Stimulated activated CD4-positive, alpha-beta T cell treated with anti-CD3 and anti-CD28 coated beads, Interleukin-4, amount 100 ng/mL, for 48 hours (primary cell): ENCODE results near the gene SLC35D2.
"Not testable (repeated sequence)": the region's sequence is repeated elsewhere in the genome, so short reads cannot be mapped to it uniquely, and the experiment has no call there.

Source experiments
- DNase-seq, 2 donors: peaks; one replicate each; pipeline ENCODE4 v3.0.0-alpha.2; 2020; ENCODE audit warnings: low read depth in 2 of 2

The SLC35D2 gene

DNA sequence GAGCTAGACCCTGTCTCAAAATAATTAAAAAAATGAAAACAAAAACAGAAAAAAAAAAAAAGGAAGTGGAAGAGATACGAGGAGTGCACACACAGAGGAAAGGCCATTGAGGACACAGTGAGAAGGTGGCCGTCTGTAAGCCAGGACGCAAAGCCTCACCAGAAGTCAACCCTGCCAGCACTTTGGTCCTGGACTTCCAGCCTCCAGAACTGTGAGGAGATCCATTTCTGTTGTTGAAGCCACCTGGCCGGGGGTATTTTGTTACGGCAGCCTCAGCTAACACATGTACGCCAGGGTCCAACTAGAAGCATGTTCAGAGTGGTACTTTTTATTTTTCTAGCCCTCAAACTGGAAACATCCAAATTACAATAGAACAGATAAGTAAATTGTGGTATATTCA is 21.8 kb downstream of the SLC35D2 start:
- DNase-seq = no peak

DNA sequence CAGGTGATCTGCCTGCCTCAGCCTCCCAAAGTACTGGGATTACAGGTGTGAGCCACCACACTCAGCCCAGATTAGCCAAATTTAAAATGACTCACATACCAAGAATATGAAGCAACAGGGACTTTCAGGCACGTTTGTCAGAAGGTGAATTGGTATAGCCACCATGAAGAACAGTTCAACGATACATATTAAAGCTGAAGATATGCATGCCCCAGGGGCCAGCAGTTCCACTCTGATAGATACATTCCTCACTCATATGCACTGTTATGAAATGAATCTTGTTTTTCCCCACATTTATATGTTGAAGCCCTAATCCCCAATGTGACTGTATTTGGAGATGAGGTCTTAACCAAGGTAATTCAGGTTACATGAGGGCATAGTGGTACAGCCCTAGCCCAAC is 22.5 kb downstream of the SLC35D2 start:
- DNase-seq = no peak

DNA sequence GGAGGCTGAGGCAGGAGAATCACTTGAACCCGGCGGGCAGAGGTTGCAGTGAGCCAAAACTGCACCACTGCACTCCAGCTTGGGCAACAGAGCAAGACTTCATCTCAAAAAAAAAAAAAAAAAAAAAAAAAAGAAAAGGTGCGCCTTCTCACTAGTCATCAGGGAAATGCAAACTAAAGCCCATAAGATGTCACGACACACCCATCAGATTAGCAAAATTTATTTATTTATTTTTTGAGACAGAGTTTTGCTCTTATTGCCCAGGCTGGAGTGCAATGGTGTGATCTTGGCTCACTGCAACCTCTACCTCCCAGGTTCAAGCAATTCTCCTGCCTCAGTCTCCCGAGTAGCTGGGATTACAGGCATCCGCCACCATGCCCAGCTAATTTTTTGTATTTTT is 23.0 kb downstream of the SLC35D2 start:
- not testable (repeated sequence) for DNase-seq

DNA sequence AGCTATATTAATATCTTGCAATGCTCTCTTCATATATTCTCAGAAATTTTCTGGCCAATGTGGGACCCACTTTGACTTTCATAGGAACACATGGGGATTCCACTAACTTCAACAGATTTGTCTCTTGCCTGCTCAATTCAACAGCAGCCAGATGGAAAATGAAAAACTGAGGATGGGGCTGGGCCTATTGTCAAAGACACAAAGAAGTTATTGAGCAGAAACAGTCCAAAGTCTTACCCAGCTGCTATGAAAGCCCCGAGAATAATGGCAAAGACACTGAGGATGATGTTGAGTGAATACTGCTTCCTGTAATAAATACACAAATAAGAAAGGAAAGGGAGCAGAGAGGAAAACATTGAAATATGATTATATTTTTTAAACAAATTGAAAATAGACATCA is 32.6 kb downstream of the SLC35D2 start:
- no peak for DNase-seq

DNA sequence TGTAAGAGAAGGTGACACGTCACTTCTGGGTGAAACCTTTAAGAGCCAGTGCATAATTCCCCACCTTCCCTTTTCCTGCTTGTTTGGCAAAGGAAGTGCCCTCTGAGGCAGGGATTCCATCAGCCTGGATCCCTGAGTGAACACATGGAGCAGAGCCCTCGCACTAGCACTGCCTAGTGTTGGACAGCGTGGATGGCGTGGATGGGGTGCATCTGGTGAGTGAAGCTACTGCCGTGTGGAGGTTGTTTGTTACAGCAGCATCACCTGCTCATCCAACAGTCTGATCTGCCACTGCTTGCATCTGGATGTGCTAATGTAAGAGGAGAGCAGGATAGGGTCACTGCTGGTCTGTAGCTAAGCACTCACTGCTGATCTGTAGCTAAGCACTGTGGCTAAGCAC is 35.2 kb downstream of the SLC35D2 start:
- no peak for DNase-seq

DNA sequence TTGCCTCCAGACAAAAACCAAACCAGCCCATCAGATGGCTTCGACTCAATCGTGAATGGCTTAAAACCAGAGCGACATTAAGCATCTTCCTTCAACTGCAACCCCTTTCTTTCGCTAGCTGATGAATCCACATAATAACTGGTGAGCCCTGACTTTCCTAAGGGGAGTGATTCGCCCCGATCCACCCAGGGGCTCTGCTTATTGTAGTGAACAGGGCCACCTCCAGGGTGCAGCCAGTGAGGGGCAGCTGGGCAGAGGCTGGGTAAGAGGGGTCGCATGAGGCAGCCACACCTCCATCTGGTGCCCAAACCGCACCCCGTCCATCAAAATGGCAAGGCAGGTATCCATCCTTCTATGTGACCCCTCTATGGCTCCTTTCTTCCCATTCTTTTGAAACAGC is 38.0 kb downstream of the SLC35D2 start:
- no peak for DNase-seq

DNA sequence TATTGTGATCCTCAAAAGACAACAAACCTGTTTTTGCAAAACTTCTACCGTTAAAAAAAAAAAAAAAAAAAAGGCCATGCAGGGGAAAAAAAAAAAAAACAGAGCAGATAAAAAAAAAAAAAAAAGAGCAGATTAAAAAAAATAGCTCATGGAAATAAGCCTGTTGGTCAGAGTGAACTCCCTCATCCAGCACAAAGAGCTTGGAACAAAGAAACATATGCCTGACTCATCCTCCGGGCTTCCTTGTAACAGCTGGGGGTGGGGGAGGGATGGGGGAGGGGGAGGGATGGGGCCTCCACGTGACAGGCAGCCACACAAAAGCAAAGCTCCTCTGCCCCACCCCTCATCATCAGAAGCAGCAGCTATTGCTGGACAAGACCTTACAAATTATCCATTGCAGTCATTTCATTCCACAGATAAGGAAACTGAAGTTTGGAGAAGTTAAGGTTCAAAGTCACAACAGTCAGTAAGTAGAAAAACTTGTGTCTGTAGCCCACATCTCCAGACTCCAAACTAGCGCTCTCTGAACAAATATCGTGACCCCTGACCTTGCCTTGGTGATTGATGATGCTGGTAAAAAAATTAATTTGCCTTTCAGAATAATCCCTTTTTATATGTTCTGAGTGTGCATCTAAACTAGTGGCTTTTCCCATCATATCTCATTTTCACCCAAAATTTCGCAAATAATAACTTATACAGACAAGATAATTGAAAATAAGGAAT is 38.9 kb downstream of the SLC35D2 start:
- DNase-seq = no peak

DNA sequence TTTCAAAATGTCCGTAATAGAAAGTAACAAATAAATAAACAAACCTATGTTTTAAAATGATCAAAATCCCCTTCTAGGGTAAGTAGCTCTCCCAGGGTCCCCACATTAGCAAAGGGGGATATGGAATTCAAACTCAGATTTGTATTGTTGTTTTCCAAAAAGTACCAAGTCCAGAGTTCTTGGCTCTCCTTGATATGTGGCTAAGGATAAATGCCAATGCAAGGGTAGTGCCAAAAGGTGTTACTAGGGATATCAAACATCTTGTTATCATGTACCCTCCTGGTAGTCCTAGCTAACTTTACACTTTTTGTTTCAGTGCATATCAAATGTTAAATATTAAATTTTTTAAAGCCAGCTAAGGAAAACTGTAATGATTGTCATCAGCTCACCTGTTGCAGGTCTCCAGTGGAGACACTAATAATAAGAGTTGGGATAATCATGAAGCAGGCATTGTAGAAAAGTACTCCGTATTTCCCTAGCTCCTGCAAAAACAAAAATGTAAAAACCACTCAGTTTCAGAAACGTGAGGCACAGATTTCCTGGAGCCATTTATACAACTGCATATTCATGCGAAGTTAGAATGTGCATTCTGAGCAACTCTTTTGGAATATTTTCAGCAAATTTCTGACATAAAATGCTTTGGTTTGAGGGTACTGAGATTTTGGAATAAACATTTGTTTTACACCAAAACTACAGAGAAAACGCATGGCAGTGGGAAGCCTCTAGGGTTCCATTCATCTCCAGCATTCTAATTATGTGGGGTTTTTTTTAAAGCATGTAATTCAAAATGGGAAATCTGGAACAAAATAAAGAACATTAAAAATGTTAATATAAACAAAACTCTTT is 39.8 kb downstream of the SLC35D2 start:
- no peak for DNase-seq

DNA sequence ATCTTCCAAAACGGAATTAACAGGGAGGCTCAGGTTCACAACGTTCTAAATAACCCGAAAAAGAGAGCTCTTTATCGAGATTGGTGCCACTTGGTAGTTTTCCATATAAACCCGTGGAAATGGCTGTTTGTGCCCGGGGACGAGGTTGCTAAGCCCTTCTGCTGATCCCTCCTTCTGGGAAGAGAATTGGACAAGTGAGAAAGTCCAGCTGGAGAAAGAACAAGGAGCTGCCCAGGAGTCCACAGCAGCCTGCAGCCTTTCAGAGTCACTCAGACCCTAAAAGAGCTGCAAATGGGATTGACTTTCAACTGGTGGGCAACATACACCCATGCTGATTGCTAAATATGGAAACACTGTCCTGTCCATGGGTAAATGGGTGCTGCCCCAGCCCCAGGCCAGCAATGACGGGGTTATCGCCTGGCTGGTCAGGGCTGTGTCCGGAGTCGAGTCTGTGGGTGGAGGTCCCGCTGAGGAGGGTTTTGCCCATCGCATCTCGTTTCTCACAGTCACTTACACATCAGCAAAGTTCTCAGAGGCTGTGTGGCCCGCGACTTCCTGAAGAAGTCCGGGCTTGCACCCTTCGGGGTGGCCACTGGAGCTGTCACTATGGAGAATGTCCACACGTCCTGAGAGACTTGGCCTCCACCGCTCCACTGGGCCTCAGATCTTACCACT is 40.8 kb downstream of the SLC35D2 start:
- DNase-seq = no peak

DNA sequence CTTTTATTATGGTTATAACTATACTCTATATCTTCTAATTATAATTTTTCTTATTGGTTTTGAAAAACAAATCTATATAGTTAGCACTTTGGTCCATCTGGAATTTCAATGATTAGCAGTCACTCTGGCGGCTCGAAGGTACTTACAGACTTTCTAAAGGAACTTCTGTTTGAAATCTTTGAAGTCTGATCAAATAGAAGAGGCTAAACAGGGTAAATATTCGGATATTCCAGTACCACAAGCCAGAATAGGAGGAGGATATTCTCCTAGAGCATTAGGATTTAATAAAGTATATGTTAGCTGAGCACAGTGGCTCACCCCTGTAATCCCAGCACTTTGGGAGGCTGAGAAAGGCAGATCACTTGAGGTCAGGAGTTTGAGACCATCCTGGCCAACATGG is 42.8 kb downstream of the SLC35D2 start:
- DNase-seq = no peak

DNA sequence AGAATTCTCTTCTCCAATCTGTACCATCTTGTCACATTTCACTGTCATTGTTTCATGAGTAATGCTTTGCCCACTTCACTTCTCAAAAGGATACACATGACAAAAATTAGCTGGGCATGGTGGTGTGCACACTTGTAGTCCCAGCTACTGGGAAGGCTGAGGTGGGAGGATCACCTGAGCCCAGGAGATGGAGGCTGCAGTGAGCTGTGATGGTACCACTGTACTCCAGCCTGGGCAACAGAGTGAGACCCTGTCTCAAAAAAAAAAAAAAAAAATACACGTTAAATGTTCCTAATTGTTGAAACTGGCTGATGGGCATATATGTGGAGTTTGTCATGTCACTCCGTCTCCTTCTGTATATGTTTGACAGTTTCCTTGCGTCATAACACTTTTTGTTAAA is 45.2 kb downstream of the SLC35D2 start:
- no peak for DNase-seq

DNA sequence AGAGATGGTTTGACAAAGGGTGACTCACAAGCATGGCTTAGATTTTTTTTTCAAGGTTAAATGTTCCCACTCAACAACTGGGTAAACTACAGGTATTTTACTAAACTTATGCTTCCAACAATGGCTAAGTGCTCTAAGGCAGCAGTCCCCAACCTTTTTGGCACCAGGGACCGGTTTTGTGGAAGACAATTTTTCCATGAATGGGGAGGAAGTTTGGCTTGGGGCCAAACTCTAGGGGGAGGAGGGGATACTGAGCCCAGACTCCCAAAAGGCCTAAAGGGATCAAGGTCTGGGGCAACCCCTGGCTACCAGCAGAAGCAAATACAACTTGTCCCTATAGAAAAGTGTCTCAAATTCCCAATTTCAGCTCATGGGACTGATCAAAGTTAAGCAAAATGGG is 49.6 kb downstream of the SLC35D2 start:
- no peak for DNase-seq

DNA sequence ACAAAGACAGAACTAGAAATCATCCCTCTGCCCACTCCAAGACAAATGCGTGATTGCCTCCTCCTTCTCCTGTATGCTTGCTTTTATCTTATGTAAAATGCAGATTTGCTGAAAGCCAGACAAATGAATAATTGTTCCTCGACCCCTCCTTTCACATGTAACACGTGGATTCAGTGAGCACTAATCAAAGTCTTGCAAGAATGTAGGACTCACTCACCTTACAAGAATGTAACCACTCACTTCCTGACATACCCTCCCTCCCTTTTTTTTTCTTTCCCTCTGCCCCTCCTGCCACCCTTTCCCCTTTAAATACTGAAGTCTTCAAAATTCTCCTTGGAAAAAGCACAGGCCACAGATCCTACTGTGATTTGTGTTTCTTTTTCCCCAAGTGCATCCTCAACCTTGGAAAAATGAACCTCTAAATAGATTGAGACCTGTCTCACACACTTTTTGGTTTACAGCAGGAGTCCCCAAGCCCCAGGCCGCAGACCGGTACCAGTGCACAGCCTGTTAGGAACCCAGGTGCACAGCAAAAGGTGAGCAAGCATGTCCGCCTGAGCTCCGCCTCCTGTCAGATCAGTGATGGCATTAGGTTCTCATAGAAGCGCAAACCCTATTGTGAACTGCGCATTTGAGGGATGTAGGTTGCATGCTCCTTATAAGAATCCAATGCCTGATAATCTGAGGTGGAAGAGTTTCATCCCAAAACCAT is 52.1 kb downstream of the SLC35D2 start:
- DNase-seq = no peak

DNA sequence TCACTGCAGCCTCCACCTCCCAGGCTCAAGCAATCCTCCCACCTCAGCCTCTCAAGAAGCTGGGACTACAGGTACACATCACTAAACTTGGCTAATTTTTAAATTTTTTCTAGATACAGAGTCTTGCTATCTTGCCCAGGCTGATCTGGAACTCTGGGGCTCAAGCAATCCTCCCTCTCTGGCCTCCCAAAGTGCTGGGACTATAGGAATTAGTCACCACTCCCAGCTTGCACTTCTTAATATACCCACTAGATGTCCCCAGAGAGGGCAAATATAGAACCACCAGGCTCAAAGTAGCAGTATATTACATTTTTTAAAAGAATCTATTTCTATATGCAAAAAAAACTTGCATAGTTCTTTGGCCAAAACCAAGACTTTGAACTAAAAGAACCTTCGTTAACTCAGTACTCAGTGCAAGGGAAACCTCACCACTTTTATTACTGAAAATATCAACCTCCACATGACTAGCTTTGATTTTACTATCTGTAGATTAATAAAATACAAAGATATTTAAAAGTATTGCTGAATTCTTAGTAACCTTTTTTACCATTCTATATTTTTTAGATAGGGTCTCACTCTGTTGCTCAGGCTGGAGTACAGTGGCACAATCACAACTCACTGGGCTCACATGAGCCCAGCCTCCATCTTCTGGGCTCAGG is 55.7 kb downstream of the SLC35D2 start:
- peak; percentile 12 to 21 for DNase-seq

DNA sequence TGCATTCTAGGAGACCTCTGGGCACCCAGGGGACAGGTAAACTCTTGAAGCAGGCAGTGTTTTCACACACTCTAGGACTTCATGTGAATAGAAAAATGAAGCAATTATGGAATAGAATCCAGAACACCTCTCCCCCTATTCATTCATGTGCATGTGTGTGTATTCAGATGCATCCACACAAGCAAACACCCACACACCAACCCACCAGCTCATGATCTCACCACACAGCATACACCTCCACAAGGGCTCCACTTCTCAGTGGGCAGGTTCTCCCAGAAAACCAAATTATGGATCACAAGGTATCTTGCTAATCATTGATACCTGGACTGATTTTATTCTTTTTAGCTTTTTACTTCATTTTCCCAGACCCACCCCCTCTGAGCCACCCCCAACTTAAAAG is 60.3 kb downstream of the SLC35D2 start:
- no peak for DNase-seq

DNA sequence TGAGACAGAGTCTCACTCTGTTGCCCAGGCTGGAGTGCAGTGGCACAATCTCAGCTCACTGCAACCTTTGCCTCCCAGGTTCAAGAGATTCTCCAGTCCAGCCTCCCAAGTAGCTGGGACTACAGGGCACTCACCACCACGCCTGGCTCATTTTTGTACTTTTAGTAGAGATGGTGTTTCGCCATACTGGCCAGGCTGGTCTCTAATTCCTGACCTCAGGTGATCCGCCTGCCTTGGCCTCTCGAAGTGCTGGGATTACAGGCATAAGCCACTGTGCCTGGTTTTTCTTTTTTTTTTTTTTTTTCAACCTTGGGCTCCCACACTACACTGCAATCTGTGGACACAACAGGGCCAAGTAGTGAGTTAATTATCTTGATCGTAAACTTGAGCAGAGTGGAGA is 60.8 kb downstream of the SLC35D2 start:
- not testable (repeated sequence) for DNase-seq

DNA sequence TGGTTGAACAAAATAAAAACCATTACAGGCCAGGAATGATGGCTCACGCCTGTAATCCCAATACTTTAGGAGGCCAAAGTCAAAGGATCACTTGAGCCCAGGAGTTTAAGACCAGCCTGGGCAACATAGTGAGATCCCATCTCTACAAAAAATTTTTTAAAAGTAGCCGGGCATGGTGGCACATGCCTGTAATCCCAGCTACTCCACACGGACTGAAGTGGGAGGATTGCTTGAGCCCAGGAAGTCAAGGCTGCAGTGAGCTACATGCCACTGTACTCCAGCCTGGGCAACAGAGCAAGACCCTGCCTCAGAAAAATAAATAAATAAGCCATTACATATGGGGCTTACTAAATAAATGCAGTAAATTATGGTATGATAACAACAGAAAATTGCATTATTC is 61.3 kb downstream of the SLC35D2 start:
- DNase-seq = not testable (repeated sequence)

DNA sequence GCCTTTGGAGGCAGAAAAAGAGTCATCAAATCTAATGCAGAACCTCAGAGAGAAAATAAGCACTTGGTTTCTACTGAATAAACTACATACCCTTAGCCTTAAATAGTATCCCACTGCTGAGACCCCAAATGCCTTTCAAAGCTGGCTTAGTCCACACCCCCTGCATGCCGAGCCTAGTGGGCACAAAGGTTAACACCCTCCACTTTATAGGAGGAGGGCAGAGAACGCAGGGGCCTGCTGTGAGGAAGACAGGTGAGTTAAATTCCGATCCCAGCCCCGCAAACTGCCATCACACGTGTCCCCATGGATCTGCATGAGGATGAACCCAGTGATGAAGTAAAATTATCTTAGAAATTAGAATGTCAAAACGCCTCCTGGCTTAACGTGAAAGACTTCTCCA is 62.0 kb downstream of the SLC35D2 start:
- no peak for DNase-seq

DNA sequence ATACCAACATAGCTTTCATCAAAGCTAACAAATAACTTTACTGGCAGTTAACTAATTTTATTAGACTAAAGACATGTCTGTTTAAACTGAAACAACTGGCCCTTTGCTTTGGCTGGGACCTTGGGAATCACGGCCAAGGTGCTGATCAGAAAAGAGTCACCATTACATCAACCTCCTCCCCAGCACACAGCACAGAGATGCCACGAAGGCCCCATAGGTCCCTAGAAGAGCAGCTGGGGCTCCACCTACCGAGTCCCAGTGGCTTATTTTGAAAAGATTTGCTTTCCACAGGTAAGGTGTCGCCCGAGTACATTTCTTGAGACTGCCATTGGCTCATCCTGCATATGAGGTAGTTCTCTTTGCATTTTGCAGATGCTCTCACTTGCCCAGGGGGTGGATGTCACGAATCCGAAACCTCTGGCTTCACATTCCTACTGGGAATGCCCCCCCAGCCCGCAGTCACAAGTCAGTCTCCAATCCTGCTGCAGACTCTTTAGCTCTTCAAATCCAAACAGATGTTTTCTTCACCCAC is 62.7 kb downstream of the SLC35D2 start:
- DNase-seq = no peak

DNA sequence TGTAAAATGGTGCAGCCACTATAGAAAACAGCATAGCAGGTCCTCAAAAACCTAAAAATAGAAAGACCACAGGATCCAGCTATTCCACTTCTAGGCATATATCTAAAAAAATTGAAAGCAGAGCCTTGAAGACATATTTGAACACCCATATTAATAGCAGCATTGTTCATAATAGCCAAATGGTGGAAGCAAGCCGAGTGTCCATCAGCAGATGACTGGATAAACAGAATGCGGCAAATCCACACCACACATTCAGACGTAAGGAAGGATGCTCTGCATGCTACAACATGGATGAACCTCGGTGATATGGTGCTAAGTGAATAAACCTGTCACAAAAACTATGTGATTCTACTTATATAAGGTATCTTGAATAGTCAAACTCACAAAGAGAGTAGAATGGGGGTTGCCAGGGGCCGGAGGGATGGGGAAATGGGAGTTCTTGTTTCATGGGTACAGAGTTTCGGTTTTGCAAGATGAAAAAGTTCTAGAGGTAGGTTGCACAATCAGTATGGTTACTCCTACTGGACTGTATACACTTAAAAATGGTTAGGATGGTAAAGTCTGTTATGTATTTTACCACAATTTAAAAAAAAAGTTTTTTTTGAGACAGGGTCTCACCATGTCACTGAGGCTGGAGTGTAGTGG is 64.5 kb downstream of the SLC35D2 start:
- no peak for DNase-seq
